Endodermal cell (in vitro differentiated cells): Measurements from ENCODE around the gene CEP295NL. TPM values are rescaled to one million over a fixed set of nuclear protein-coding genes. Genes with fewer than 3 reads are reported as not detected.
A peak's percentile ranks its signal among the peaks of the same experiment; 100 is the strongest.

Experiments
- DNase-seq: peaks from one replicate; pipeline ENCODE4 v3.0.0-alpha.2; 2017
- H3K27ac ChIP-seq: 2 replicates; pipeline ENCODE4 v1.5.1; 2013; ENCODE audit warnings: mild to moderate bottlenecking, low read depth, low read length, moderate library complexity
- H3K27me3 ChIP-seq: 2 replicates; pipeline ENCODE4 v1.6.1; 2013; ENCODE audit warnings: mild to moderate bottlenecking, low read length, moderate library complexity; ENCODE audit not compliant: insufficient read depth, control insufficient read depth, poor library complexity, severe bottlenecking
- H3K36me3 ChIP-seq: 2 replicates; pipeline ENCODE4 v1.7.0; 2013; ENCODE audit warnings: mild to moderate bottlenecking, low read length, moderate library complexity; ENCODE audit not compliant: control insufficient read depth, insufficient read depth
- H3K4me1 ChIP-seq: one replicate; pipeline ENCODE4 v1.7.0; 2013; ENCODE audit warnings: low read length; ENCODE audit not compliant: control insufficient read depth, insufficient read depth
- H3K4me3 ChIP-seq: 2 replicates; pipeline ENCODE4 v1.5.1; 2013; ENCODE audit warnings: mild to moderate bottlenecking, low read length, moderate library complexity
- H3K9ac ChIP-seq: 2 replicates; pipeline ENCODE4 v1.6.1; 2013; ENCODE audit warnings: mild to moderate bottlenecking, low read length, moderate library complexity; ENCODE audit not compliant: poor library complexity, severe bottlenecking; ENCODE audit errors: extremely low read depth
- H3K9me3 ChIP-seq: 2 replicates; pipeline ENCODE4 v1.6.1; 2013; ENCODE audit warnings: mild to moderate bottlenecking, low read length, moderate library complexity; ENCODE audit not compliant: control insufficient read depth
- H3K27ac Mint-ChIP-seq: 2 replicates; pipeline ENCODE4 v1.8.0; 2020; ENCODE audit warnings: mixed read lengths
- H3K27me3 Mint-ChIP-seq: 2 replicates; pipeline ENCODE4 v1.8.0; 2021; ENCODE audit warnings: mild to moderate bottlenecking, mixed read lengths; ENCODE audit not compliant: insufficient read depth
- H3K36me3 Mint-ChIP-seq: 2 replicates; pipeline ENCODE4 v1.8.0; 2020; ENCODE audit warnings: low read depth, mixed read lengths
- H3K4me1 Mint-ChIP-seq: 2 replicates; pipeline ENCODE4 v1.8.0; 2020; ENCODE audit warnings: mixed read lengths
- H3K4me3 Mint-ChIP-seq: 2 replicates; pipeline ENCODE4 v1.8.0; 2020; ENCODE audit warnings: mild to moderate bottlenecking, moderate library complexity, mixed read lengths
- H3K9me3 Mint-ChIP-seq: 2 replicates; pipeline ENCODE4 v1.8.0; 2020; ENCODE audit warnings: mild to moderate bottlenecking, mixed read lengths
- CTCF ChIP-seq: fragments of 200-600 bp; sonication (generic); conservative IDR thresholded peaks from 2 replicates; pipeline ENCODE4 v1.5.0; 2021; ENCODE audit warnings: antibody characterized with exemption, mild to moderate bottlenecking
- WGBS, 2 experiments: methylation state at CpG; one replicate each; pipeline versions ENCODE4 v1.1.5 to v1.1.7; 2013; ENCODE audit warnings: missing lambda C conversion rate in 2 of 2, mixed read lengths in 1 of 2; ENCODE audit not compliant: insufficient coverage in 1 of 2, insufficient read length in 1 of 2; 5-methylcytosine and 5-hydroxymethylcytosine counted together
- total RNA-seq, 2 donors: library from RNA; stranded (reverse); fragmentation: NEBNext Ultra II Directional in 1 of 2; extraction: Animal tissue kit (Norgen Biotek cat#: 25700) in 1 of 2; gene quantifications; 2 replicates in 1 of 2; 3 replicates in 1 of 2; pipeline ENCODE4 v1.2.1, GENCODE V29; 2021

Gene CEP295NL
- total RNA-seq, 2 donors from 2014 or later, result 0.97 to 2.2 TPM

DNA sequence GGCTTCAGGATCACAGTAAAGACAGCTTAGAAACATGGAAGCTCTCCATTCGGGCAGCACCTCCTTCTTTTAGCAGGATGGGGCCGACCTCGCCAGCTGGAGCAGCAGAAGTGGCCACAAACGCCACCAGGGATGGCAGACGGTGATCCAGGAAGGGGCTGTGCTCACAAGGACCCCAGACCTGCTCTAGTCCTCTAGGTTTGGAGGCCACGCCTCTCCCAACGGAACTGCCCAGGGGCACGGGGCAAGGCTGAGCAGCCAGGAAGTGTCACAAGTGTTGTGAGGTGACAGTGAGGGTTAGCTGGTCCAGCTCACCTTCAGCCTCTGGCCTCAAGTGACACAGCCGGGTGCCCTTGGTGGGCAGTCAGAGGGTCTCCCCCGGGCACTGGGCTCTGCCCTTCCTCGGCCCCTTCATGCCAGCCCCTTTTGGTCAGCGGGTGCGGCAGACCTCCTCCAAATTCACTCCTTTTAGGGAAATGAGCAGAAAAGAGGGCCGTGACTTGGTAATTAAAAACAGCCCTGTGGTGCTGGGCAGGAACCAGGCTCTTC, 20.4 kb downstream of the CEP295NL start:
- 77 to 82% methylated on average over 9 to 14 of the region's 14 CpGs for WGBS, 2 experiments
- peak overlapping the region; percentile 31 for H3K27ac Mint-ChIP-seq
- peaks cover 6% of the 10 kb centered on the region for H3K4me1 ChIP-seq

GRCh38 chr17:78879635-78880186, 23.3 kb downstream of the CEP295NL start:
- H3K27me3 ChIP-seq, result no peaks in the 10 kb centered on the region
- Mint-ChIP-seq H3K36me3 (peaks cover 5% of the 10 kb centered on the region), H3K4me3 (no peak overlapping the region), H3K4me1 (peaks cover 15% of the 10 kb centered on the region), H3K27me3 (no peaks in the 10 kb centered on the region), H3K9me3 (no peaks in the 10 kb centered on the region), H3K27ac (peak overlapping the region; percentile 77)
- peaks cover 6% of the 10 kb centered on the region for H3K4me1 ChIP-seq
- no peak overlapping the region for H3K4me3 ChIP-seq
- WGBS, 2 experiments, result 88 to 91% methylated on average over 15 to 28 of the region's 28 CpGs
- H3K9me3 ChIP-seq, result no peaks in the 10 kb centered on the region
- peak overlapping the region; percentile 32 for H3K27ac ChIP-seq
- no peak for TF ChIP-seq CTCF
- H3K9ac ChIP-seq, result no peak overlapping the region
- DNase-seq, result no peak
- no peaks in the 10 kb centered on the region for H3K36me3 ChIP-seq

More for the DNA sequence above, 20.4 kb downstream of the CEP295NL start:
- Histone ChIP-seq H3K27me3 (no peaks in the 10 kb centered on the region), H3K9ac (no peak overlapping the region), H3K4me3 (no peak overlapping the region), H3K9me3 (no peaks in the 10 kb centered on the region), H3K36me3 (no peaks in the 10 kb centered on the region), H3K27ac (peak overlapping the region; percentile 94)
- TF ChIP-seq CTCF, result no peak
- Mint-ChIP-seq H3K36me3 (peaks cover 5% of the 10 kb centered on the region), H3K27me3 (no peaks in the 10 kb centered on the region), H3K9me3 (no peaks in the 10 kb centered on the region), H3K4me3 (no peak overlapping the region), H3K4me1 (peaks cover 15% of the 10 kb centered on the region)
- DNase-seq, result peak; percentile 68

GRCh38 chr17:78878871-78879527, 24.0 kb downstream of the CEP295NL start:
- Histone ChIP-seq H3K9ac (no peak overlapping the region), H3K4me3 (no peak overlapping the region), H3K4me1 (peaks cover 6% of the 10 kb centered on the region), H3K36me3 (no peaks in the 10 kb centered on the region), H3K9me3 (no peaks in the 10 kb centered on the region), H3K27ac (peak overlapping the region; percentile 32), H3K27me3 (no peaks in the 10 kb centered on the region)
- H3K4me3 Mint-ChIP-seq, result no peak overlapping the region
- no peak for TF ChIP-seq CTCF
- 93 to 95% methylated on average over 11 to 14 of the region's 14 CpGs for WGBS, 2 experiments
- no peak for DNase-seq
- peaks cover 11% of the 10 kb centered on the region for H3K4me1 Mint-ChIP-seq
- H3K27me3 Mint-ChIP-seq, result no peaks in the 10 kb centered on the region
- peaks cover 5% of the 10 kb centered on the region for H3K36me3 Mint-ChIP-seq
- H3K27ac Mint-ChIP-seq, result no peak overlapping the region
- H3K9me3 Mint-ChIP-seq, result no peaks in the 10 kb centered on the region
